ENCODE data around the gene ZP2.
"Not testable (repeated sequence)": the region's sequence is repeated elsewhere in the genome, so short reads cannot be mapped to it uniquely, and the experiment has no call there.

ZP2 gene

DNA sequence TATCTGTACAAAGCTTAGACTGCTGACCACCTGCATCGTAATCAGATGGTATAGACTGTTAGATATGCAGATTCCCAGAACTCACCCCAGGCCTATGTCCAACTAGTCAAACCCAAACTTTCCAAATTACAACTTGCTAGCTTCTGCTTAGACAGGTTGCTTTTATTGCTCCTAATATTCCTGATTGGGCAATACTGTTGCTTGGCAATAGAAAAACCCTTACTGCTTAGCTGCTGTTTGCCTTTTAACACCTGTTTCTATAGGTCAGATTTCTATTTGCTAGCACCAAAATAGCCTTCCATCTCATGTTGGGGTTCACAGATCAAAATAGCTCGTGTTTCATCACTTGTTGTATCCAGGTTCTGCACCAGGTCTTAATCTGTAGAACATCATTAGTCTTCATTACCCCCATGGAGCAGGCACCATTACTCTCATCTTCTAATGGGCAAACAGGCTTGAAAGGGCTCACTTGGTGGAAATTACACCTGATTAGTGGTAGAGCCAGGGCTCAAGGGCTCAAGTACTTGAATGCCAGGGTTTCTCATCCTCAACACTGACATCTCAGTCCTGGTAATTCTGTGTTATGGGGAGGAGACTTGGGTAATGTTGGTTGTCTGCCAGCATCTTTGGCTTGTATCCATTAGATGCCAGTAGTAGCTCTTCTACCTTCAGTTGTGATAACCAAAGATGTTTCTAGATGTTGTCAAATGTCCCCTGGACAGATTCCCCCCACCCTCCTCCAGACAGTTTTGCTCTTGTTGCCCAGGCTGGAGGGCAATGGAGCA, 2.7 kb downstream of the ZP2 start:
- no peak for DNase-seq

DNA sequence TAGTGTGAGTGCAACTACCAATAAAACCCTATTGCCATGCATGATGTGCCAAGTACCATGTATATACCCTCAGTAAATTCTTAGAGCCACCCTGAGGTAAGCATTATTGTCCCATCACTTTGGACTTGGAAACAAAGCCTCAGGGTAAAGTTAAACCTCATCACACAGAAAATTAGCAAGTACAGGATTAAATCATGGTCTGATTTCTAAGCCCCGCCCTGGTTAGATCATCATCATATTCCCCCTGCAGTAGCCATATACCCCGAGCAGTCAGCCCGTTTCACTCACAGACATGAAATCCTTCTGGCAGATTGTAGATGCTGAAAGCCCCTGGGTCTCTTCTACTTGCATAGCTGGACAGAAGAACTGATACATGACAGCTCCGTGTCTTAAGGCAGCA, 4.8 kb downstream of the ZP2 start:
- DNase-seq = no peak

DNA sequence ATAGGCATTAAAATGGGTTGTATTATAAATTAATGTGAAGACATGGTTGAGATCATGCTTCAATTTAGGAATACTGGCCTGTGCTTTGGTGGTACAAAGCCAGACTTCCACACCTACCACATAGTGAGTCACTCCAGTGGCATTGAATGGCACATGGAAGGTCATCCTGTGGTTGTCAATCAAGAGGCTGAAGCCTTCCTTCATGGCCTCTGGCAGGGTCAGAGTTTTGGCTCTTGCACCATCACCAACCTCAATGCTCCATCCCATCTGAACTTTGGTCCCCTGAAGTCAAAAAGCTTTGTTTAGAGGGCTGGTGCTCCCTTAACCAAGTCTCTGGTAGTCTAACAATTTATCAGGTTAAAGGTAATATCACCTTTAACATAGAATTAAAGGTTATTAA, 6.1 kb downstream of the ZP2 start:
- DNase-seq = no peak

DNA sequence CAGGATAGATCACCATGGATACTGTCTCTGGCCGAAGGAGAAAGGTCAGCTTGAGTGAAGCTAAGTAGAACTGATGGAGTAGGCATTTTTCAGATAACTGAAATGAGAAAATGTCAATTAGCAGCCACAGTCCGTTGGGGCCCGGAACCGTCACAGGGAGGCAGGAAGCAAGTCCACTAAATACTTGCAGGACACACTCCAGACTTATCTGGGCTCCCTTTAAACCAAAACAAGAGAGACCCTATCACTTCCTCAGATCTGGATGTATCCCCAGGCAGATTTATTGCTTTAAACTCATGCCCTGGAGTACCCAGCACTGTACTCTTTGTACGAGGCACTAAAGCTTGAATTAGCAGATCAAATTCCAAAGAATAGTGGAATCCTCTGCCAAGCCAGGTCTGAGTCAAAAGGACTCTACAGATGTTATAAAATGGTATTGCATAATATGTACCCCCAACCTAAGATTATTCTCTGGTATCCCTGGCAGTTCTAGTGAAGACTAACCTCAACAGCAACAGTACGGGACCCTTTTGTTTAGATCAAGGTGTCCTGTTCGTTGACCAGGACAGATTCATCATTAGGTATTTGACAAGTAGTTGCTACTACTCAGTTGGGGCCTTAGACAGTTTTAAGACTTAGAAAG, 8.1 kb downstream of the ZP2 start:
- DNase-seq = no peak

DNA sequence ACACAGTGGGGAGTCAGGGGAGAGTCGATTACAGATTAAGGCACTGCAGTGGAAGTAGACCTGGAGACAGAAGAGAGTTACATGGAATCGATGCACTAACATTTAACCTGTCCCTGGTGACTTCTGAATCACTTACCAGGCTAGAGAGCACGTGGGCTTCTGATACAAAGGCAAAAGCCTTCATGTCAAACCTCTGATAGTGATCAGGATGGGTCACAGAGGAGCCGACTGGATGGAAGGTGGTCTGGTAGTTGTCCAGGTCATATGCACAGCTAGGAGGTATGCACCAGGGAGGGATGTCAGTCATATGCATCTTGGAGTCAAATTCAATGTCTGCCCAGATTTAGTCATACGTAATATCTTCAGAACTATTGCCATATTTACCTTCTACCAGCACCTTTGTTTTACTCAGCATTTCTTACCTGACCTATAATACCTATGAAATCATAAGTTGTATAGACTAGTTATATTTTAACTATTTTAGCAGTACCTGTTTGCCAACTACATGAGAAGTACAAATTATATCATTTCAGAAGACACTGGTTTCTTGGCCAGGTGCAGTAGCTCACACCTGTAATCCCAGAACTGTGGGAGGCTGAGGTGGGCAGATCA, 11.7 kb downstream of the ZP2 start:
- no peak for DNase-seq

DNA sequence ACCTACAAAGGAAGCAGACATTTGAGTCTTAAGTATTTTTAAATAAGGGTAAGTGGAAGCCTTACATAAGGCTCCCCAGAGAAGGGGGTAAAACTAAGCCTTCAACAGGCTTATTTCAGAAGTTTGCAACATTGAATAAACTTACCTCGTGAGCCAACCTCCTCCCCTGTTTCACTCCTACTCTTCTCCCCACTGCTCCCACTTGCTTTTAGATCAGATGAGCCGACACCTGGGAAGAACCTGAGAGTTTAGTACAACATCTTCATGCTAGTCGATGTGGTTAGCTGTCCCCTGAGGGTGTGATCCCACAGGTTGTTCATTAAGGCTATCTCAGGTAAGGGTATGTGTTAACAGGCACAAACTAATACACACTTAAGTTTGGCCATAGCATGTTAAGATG, 13.8 kb downstream of the ZP2 start:
- DNase-seq = no peak

DNA sequence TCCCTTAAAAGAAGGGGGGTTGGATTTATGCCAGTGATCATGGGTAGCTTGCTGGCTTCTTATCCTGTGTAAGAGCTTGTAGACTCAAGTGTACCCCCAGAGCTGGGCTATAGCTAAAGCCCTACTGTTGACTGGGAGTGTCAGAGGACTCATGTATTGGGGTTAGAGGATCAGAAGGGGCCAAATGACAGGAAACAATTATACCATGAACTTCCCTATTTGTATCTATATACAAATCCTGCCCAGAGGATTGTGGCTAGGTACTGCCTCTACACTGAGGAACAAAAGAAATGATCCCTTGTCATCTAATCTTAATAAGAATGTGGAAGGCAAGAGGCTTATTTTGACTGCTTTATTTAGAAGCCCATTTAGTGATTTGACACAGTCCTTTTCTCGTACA, 14.3 kb downstream of the ZP2 start:
- DNase-seq = no peak

DNA sequence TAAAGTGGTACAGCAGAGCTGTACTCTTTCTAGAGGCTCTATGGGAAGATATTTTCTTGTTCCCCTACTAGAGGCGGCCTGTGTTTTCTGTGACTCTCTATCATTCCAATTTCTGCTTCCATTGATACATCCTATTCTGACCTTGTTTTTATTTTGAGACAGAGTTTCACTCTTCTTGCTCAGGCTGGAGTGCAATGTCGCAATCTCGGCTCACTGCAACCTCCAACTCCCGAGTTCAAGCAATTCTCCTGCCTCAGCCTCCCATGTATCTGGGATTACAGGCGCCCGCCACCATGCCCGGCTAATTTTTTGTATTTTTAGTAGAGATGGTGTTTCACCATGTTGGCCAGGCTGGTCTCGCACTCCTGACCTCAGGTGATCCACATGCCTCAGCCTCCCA, 16.0 kb downstream of the ZP2 start:
- DNase-seq = not testable (repeated sequence)

DNA sequence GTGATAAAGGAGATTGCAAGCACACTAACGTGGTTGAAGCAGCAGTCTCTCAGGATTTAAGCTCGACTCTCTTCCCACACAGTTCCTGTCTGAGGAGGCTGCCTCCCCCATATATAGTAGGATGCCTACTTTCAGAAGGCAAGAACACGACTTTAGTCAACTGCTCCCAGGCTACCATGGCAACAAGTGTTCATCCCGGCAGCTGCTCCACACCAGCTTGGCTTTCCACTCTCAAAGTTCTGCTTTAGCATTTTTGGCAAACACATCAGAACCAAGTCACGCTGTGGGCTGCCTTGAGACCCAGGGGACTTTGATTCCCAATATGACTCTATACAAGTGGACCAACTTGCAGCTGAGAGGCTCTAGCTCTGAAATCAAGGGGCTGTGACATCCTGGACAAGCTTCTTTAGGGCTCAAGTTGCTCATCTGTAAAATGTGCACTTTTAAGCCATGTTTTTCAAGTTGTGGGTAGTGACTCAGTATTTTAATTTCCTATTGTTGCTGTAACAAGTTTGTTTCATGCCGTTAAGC, 16.5 kb downstream of the ZP2 start:
- DNase-seq = no peak

DNA sequence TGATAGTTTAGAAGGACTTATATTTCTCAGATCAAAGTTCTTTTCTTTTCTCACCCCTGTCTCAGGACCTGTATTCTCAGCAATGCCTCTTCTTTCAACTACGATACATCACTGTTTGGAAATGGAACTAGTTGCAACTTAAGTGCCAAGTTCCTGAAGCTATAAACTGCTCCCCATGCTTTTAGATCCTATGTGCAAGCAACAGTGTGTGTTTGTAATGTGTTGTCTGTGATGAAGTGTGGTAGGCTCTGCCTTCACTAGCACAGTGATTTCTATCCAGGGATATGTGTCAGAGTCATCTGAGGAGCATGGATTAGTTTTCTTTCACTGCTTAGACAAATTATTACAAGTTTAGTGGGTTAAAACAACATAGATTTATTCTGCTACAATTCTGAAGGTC, 18.4 kb downstream of the ZP2 start:
- DNase-seq = no peak

DNA sequence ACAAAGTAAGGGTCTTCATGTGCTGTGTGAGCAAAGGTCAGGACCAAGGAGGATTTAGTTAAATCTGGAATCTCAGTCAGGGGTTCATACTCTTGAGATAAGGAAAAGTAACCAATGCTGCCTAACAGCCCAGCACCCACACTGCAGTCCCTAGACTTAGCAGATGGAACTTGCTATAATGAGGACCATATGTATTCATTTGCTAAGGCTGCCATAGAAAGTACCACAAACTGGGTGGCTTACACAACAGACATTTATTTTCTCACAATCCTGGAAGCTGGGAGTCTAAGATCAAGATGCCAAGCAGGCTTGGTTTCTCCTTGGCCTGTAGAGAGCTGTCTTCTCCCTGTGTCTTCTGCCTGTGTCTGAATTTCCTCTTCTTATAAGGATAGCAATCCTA, 20.8 kb downstream of the ZP2 start:
- no peak for DNase-seq

DNA sequence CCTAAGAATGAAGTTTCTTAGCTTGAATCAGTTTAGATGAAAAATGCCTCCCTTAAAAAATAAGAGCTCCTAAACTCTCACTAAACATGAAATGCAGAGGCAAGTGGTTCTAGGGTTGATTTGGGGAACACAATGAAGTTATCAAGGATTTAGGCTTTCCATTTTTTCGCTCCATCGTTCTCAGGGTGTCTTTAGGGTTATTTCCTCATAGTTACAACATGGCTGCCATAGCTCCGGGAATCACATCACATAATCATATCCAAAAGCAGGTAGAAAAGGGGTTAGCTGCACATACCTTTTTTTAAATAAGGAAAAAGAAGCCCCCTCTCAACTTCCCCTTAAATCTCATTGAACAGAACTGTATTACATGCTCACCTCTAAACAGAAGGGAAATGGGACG, 21.4 kb downstream of the ZP2 start:
- no peak for DNase-seq

DNA sequence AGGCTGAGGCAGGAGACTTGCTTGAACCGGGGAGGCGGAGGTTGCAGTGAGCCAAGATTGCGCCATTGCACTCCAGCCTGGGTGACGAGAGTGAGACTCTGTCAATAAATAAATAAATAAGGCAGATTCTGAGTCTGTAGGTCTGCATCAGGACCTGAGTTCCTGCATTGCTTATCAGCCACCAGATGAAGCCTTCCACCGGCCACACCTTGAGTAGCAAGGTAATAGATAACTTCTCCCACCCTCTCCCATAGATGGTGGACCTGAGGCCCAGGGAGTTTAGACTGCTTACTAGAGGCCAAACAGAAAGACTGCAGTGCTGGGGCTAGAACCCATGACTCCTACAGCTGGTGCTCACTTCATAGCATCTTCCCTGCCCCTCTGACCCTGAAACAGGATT, 22.1 kb downstream of the ZP2 start:
- DNase-seq = no peak

DNA sequence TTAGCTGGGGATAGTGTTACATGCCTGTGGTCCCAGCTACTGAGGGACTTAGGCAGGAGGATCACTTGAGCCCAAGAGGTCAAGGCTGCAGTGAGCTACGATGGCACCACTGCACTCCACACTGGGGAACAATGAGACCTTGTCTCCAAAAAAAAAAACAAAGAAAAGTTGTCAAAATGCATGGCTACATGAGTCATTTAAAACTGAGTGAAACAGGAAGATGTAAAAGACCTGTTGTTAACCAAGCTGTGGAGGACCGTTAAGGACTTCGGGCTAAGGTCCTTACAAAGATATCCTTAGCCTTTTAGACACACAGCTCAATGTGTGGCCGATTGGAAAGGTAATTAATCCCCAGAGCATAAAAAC, 25.1 kb downstream of the ZP2 start:
- no peak for DNase-seq

DNA sequence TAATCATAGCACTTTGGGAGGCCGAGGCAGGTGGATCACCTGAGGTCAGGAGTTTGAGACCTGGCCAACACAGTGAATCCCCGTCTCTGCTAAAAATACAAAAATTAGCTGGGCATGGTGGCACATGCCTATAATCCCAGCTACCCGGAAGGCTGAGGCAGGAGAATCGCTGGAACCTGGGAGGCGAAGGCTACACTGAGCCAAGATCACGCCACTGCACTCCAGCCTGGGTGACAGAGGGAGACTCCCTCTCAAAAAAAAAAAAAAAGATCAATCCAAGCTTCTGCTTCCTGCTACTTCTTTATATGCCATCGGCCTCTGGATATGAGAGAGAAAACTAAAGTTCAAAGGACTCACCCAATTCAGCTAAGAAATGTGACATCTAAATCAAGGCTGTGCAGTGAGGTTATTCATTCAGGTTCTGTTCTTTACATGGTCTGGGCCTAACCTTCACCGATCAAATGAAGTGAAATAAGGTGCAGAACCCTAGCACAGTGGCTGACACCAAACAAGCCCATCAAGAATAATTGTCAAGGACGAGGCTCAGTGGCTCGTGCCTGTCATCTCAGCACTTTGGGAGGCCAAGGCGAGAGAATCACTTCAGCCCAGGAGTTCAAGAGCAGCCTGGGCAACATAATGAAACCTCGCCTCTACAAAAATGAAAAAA, 25.6 kb downstream of the ZP2 start:
- no peak for DNase-seq

DNA sequence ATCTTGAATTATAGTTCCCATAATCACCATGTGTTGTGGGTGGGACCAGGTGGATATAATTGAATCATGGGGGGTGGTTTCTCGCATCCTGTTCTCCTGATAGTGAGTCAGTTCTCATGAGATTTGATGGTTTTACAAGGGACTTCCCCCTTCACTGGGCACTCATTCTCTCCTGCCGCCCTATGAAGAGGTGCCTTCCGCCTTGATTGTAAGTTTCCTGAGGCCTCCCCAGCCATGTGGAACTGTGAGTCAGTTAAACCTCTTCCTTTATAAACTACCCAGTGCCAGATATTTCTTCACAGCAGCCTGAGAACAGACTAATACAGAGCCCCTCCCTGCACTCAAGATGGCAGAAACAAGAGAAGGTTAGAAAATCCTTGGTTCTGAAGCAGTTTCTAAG, 26.5 kb downstream of the ZP2 start:
- no peak for DNase-seq

DNA sequence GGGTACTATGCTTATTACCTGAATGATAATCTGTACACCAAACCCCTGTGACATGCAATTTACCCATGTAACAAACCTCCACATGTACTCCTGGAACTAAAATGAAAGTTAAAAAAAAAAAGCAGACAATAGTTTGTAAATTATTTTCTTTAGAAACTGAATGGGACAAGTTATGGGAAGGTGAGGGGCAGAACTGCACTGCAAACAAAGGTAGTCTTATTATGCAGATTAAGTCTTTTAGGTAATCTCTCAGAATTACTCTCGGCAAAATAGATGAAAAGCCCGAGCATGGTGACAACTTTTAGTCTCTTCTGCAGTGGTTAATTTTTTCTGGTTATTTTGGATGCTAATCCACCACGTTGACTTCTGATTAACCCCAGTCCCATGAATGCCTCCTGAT, 27.4 kb downstream of the ZP2 start:
- no peak for DNase-seq

DNA sequence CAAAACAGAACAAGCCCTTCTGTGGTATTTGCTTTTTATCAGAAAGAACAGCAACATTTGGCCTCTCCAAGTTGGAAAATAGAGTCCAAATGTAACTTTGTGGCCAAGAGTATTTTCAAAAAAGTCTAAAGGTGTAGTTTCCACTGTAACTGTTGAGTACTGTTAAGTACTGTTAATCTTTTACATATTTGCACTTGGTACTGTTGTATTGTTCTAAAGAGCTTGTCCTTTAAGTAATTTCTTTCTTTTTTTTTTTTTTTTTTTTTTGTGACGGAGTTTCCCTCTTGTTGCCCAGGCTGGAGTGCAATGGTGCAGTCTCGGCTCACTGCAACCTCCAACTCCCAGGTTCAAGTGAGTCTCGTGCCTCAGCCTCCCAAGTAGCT, 31.4 kb downstream of the ZP2 start:
- DNase-seq = no peak

DNA sequence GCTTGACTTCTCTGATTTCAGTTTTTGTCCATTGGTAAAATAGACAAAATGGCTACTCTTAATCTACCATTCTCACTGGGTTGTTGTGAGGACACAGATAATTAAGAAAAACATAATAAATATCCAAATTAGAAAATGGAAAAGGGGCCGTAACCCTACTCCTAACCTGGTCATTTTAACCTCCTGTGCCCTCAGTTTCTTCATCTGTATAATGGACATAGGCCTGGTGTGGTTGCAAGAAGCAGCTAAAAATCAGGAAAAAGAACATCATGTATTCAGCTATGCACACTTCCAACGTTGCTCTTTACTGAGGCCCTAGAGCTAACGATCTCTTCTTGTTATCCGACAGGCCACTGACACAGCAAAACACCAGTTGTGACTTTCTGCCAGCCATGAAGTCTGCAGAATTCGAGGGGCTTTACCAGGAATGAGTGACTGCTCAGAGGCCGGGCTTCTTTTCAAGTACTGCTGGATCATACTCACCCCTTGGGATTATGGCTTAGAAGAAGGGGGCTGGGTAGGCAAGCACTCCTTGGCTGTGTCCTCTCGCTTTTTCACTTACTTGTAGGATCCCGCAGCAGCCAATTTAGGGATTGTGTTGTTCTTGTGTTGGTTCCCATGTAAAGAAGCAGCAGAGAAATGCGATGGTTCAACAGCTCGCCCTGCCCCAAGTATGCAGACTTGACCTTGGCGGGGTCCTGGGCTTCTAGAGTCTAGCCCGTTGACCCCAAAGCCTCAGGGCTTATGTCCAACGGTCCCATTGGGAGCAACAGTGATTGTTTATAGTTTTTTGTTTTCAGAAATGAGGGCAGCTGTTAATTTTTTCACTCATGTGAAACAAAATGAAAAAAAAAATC, 32.0 kb downstream of the ZP2 start:
- DNase-seq = no peak

DNA sequence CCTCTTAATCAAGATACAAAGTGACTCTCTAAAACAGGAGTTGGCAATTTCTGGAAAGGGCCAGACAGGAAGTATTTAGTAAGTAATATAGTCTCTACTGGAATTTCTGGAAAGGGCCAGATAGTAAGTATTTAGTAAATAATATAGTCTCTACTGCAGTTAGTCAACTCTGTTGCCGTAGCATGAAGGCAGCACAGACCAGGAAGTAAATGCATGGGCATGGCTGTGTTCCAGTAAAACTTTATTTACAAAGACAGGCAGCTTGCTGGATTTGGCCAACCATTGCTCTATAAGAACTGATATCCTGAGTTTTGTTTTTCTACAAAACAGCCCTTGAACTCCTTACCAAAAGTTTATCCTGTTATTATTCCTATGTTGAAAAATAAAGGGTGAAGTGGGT, 36.0 kb downstream of the ZP2 start:
- DNase-seq = no peak

DNA sequence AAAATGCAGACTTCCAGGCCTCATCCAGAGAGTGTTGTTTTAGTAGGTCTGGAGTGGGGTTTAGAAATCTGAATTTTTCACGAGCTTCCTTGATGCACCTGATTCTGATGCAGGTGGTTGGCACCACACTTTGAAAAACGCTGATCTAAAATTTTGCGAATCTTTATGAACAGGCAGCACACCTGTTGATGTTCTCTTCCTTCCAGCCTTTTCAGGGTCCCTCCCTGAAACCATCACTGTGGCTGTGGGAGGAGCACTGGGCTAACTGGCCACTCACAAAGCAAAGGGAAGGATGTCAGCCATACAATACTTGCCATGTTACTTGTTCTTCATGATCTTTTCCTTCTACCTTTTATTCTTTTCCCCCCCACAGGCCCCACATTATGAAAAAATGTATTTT, 38.7 kb downstream of the ZP2 start:
- no peak for DNase-seq

DNA sequence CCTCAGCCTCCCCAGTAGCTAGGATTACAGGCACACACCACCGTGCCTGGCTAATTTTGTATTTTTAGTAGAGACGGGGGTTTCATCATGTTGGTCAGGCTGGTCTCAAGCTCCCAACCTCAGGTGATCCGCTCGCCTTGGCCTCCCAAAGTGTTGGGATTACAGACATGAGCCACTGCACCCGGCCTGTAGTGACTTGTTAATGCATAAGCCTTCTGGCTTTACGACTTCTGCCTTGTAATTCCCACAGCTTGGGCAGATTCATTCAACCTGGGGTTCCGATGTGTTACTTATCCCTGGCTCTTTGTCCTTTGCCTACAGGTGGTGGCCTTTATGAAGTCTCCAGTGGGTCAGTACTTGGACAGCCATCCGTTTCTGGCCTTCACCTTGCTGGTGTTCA, 41.3 kb downstream of the ZP2 start:
- not testable (repeated sequence) for DNase-seq
